CD4-positive, alpha-beta T cell treated with Interleukin-4 for 1 hour (primary cell): ENCODE measurements around the gene LRATD1.
"Not testable (repeated sequence)": the region's sequence is repeated elsewhere in the genome, so short reads cannot be mapped to it uniquely, and the experiment has no call there.

Source experiments
- DNase-seq, 2 donors: peaks; one replicate each; pipeline ENCODE4 v3.0.0-alpha.2; 2020 to 2022

The LRATD1 gene

GRCh38 chr2:14632133-14632936 lies at the start of gene LRATD1:
Gene LRATD1, plus strand, starts transcription at chr2:14632717. Its CDS starts 1,263 bp downstream, at chr2:14633980.
- DNase-seq = no peak

GRCh38 chr2:14583059-14583458 lies 49.5 kb upstream of the LRATD1 start:
- DNase-seq = no peak

GRCh38 chr2:14583802-14584201 lies 48.7 kb upstream of the LRATD1 start:
- DNase-seq = no peak

- no peak for DNase-seq
Measured at GRCh38 chr2:14587119-14587518, 45.4 kb upstream of the LRATD1 start.

DNA sequence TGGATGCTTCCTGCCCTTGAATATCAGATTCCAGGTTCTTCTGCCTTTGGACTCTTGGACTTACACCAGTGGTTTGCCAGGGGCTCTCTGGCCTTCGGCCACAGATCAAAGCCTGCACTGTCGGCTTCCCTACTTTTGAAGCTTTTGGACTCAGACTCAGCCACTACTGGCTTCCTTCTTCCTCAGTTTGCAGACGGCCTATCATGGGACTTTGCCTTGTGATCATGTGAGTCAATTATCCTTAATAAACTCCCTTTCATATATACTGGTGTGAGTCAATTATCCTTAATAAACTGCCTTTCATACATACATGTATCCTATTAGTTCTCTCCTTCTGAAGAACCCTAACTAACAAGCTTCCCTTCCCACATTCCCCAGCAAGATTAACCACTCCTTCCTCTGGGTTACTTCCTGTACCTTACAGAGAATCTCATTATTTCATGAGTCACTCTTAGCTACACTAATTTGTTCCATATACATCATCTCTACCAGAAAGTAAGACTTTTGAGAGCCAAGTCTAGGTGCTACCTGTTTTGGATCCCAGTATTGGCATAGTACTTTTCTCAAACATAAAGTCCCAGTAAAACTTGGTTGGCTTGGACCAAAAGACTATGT lies 31.3 kb upstream of the LRATD1 start:
- DNase-seq = no peak

DNA sequence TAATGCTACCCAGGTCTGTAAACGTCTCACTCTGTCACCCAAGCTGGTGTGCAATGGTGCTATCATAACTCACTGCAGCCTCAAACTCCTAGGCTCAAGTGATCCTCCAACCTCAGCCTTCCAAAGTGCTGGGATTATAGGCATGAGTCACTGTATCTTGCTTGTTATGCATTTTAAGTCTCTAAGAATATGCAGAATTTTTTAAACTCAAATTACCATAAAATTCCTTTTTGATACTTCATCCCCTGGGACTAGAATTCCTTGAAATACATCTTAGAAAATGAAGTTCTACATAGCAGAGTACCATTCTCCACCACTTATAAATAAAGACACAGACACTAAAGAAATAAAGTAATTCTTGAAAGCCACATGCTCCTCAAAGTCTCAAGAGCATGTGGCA lies 30.2 kb upstream of the LRATD1 start:
- DNase-seq = no peak

DNA sequence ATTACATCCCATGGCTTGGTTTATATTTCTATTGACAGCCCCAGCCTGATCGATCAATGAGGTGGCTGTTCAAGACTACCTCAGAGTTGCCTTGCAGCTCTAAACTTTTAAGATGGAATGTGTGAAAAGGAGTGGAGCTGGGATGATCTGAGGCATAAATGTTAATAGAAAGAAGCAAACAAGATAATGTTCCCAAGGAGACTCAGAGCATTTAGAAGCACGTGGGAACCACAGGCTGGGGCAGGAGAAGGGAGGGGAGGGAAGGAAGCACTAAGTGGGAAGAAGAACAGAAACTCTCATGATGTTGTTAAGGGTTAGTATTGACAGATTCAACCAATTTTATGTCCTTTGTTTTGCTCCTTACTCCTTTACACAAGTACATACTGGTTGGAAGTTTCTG lies 28.8 kb upstream of the LRATD1 start:
- no peak for DNase-seq

DNA sequence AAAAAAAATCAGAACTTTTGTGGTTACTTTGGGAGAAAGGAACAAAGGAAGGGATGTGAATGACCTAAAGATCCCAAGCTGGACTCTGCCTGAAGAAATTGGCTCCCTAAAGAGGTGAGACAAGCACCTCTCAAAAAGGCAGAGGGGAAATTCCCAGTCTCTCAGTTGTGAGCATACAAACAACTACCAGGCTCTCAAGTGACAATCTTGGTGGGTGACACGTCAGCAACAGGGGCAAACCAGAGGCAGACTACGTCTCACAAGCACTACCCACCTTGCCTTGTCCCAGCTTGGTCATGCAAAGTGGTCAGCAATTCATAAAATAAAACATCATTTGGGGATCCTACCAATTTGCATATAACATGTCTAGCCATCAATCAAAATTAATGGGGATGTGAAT lies 24.3 kb upstream of the LRATD1 start:
- DNase-seq = no peak

- DNase-seq = no peak
Measured at GRCh38 chr2:14614017-14614416, 18.5 kb upstream of the LRATD1 start.

- no peak for DNase-seq
Measured at GRCh38 chr2:14615121-14615520, 17.4 kb upstream of the LRATD1 start.

GRCh38 chr2:14615760-14616159 lies 16.8 kb upstream of the LRATD1 start:
- DNase-seq = no peak

GRCh38 chr2:14616342-14616741 lies 16.2 kb upstream of the LRATD1 start:
- no peak for DNase-seq

GRCh38 chr2:14616950-14617349 lies 15.6 kb upstream of the LRATD1 start:
- DNase-seq = no peak

DNA sequence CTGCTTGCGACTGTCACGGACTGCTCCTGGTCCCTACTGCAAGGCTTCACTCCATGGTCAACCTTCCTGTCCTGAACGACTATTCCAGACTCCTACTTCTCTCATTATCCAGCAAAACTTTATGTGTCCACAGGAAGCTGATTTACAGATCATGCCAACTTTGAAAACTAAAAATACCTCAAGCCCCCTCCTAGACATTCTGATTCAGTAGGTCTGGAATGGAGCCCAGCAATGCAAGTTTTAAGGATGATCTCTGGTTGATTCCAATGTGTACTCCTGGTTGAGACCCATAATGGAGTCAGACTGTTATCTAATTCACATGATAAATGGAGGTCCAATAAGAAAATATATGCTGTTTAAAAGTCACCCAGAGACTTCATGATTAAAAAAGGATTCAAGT lies 13.1 kb upstream of the LRATD1 start:
- DNase-seq = no peak

DNA sequence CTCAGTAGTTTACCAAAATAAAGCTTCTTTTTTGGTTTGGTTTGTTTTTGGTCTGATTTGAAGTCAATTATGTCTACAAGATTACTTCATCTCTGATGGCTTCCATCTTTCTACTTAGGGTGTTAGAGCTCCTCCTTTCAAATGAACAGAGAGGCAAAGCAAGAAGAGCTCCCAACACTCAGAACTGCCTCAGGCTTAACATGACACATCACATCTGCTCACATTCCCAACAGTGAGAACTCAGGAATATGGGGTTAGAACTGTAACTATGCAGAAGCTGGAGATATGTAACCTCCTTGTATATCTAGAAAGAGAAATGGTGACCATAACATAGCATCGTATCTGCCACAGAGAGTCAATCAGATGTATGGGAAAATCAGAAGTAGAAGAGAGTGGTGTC lies 11.4 kb upstream of the LRATD1 start:
- no peak for DNase-seq

DNA sequence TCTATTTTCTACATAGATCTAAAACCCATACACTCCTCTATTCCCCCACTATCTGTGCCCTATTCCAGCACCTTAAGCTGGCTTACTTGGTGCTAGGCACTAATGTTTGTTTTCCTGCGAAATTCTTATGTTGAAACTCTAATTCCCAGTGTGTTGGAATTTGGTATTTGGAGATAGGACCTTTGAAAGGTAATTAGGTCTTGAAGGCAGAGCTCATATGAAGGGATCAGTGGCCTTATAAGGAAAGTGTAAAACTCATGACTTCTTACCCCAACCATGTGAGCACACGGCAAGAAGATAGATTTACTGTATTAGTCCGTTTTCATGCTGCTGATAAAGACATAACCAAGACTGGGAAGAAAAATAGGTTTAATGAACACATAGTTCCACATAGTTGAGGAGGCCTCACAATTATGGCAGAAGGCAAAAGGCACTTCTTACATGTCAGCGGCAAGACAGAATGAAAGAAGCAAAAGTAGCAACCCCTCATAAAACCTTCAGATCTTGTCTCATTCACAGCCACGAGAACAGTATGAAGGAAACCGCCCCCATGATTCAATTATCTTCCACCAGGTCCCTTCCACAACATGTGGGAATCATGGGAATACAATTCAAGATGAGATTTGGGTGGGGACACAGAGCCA lies 10.5 kb upstream of the LRATD1 start:
- no peak for DNase-seq

GRCh38 chr2:14622550-14622939 lies 10.0 kb upstream of the LRATD1 start:
- DNase-seq = not testable (repeated sequence)

DNA sequence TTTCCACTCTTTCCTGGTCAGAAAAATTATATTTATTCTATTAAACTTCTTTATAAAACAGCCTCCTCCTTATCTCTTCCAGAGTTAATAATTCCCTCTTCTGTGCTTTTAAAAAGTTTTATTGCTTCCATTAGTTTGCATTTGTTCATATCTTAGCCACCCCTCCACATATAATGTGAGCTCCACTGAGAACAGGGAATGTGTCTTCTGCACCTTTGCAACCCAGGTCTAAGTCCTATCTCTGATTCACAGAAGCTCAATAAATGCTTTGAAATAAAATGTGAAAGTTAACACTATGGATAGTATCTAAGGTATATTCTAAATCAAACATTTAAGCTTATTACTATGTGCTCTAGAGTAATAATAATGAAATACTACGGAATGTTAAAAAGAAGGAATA lies 9.3 kb upstream of the LRATD1 start:
- DNase-seq = no peak

DNA sequence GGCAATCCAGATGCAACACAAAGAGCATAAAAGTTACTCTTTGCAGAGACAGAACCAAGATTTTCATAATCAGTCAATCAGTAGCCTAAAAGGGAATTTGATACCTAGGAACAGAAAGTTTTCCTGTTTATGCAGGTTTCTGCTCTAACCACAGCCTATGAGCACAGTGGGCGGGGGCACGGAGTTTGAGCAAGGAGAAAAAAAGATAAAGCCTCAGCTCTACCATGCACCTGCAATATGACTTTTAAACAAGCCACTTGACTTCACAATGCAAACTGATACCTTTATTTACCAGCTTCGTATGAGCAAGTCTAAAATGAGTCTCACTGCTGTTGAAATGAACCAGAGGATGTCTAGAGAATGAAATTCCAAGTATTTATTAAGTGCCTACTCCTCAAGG lies 5.6 kb upstream of the LRATD1 start:
- DNase-seq = no peak

DNA sequence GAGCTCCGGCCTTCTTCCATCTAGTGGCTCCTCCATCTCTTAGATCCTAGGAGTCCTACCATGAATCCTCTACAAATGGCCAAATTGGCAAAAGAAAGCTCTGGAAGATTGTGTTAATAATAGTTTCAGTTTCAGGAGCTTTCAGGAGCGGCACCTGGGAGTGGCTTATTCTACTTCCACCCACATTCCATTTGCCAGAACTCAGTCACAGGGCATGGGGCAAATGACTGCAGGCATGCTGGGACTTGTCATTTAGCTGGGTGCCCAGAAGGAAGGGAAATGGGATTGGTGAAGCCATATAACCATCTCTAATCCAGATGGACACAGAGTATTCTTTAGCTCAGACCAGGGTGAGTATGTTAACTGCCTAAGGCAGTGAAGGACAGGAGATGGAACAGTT lies 3.6 kb upstream of the LRATD1 start:
- DNase-seq = no peak

DNA sequence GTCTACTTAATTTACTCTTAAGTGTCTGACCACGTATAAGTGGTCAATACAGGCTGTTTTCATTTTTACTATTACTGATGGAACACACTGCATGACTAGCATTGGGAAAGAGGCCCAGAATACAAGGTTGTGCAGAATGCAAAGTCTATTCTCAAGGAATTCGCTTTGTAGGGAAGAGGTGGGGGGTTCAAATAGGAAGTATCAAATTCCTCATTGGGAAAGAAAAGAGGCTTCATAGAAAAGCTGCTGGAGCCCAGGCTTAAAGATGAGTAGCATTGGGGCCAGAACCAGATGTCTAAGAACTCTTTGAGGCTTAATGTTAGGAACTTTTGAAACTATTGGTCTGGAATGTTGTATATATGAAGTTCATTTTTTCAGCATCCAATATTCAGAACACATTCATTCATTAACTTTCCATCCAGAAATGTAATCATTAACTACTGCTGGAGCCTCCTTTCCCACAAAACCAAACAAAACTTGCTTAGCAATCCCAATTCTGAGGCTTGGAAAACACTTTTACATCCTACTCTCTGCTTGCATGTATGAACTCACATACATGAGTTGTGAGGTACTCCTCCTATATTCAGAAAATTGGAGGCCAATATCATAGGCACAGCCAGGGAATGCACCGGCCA lies 994 bp upstream of the LRATD1 start:
- no peak for DNase-seq

GRCh38 chr2:14633061-14633460 lies 544 bp downstream of the LRATD1 start:
- no peak for DNase-seq

DNA sequence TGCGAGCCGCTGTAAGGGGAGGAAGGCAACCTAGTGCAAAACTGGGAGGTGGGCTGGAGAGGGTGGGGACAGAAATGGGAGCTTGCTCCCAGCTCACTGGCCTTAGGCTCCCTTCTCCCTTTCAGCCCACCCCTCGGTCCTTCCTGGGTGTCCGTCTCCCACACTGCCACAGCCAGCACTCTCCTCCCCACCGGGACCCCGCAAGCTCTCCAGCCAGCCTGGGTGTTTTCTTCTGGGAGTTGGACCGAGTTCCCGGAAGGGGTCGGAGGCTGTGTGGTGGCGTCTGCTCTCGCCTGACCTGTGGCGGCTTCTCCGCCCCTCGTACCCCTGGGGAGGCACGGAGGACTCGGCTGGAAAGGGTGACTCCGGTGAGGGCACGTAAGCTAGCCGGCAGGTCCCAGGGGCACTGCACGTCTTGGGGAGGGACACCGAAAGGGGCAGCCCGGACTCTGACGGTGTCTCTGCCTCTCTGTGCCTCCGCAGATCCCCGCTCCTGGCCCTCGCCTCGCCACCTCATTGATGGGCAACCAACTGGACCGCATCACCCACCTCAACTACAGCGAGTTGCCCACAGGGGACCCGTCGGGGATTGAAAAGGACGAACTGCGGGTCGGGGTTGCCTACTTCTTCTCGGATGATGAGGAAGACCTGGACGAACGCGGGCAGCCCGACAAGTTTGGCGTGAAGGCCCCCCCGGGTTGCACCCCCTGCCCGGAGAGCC lies 1.1 kb downstream of the LRATD1 start:
- no peak for DNase-seq
